Endothelial cell of umbilical vein (primary cell): ENCODE results near the gene TRAPPC13.
"Not testable (repeated sequence)": the region's sequence is repeated elsewhere in the genome, so short reads cannot be mapped to it uniquely, and the experiment has no call there.

ENCODE experiments used
- EZH2 ChIP-seq: IDR thresholded peaks from 2 replicates; pipeline ENCODE4 v1.6.1; 2012; ENCODE audit warnings: borderline replicate concordance, low read depth, mild to moderate bottlenecking, moderate library complexity, low read length, inconsistent platforms; ENCODE audit not compliant: severe bottlenecking
- GATA2 ChIP-seq: IDR thresholded peaks from 2 replicates; pipeline ENCODE4 v1.7.0; 2011; ENCODE audit warnings: low read depth, mild to moderate bottlenecking, moderate library complexity, mixed read lengths, low read length; ENCODE audit not compliant: insufficient read length, insufficient read depth
- JUN ChIP-seq: IDR thresholded peaks from 2 replicates; pipeline ENCODE4 v1.6.1; 2011; ENCODE audit warnings: borderline replicate concordance, low read depth; ENCODE audit not compliant: insufficient read length, insufficient read depth
- MAX ChIP-seq: IDR thresholded peaks from 2 replicates; pipeline ENCODE4 v1.6.1; 2011; ENCODE audit not compliant: insufficient read depth, insufficient read length
- MYC ChIP-seq: IDR thresholded peaks from one replicate; pipeline ENCODE4 v1.6.1; 2011; ENCODE audit warnings: mild to moderate bottlenecking, low read depth, low read length
- POLR2A ChIP-seq: IDR thresholded peaks from 2 replicates; pipeline ENCODE4 v1.6.1; 2012; ENCODE audit warnings: low read depth, mild to moderate bottlenecking, control low read depth, low read length
- POLR2AphosphoS5 ChIP-seq: IDR thresholded peaks from 2 replicates; pipeline ENCODE4 v1.6.1; 2012; ENCODE audit warnings: low read depth, mild to moderate bottlenecking, control low read depth, low read length, moderate library complexity; ENCODE audit not compliant: insufficient read depth
- TF ChIP-seq, protein P1 (sequence below), 2 donors: IDR thresholded peaks; 1 replicate in 1 of 2; 2 replicates in 1 of 2; pipeline ENCODE4 v1.5.1; 2011; ENCODE audit warnings: low read length in 2 of 2, mild to moderate bottlenecking in 2 of 2, moderate library complexity in 2 of 2, control low read depth in 1 of 2, inconsistent platforms in 1 of 2, low read depth in 1 of 2; ENCODE audit not compliant: insufficient read depth in 1 of 2; ENCODE audit errors: extremely low read depth in 1 of 2

DNA sequence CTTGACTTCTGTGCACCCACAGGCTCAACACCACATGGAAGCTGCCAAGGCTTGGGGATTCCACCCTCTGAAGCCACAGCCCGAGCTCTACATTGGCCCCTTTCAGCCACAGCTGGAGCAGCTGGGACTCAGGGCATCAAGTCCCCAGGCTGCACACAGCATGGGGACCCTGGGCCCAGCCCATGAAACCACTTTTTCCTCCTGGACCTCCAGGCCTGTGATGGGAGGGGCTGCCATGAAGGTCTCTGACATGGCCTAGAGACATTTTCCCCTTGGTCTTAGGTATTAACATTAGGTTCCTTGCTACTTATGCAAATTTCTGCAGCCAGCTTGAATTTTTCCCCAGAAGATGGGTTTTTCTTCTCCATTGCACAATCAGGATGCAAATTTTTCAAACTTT, 23.1 kb upstream of the TRAPPC13 start:
- TF ChIP-seq, protein P1, sequence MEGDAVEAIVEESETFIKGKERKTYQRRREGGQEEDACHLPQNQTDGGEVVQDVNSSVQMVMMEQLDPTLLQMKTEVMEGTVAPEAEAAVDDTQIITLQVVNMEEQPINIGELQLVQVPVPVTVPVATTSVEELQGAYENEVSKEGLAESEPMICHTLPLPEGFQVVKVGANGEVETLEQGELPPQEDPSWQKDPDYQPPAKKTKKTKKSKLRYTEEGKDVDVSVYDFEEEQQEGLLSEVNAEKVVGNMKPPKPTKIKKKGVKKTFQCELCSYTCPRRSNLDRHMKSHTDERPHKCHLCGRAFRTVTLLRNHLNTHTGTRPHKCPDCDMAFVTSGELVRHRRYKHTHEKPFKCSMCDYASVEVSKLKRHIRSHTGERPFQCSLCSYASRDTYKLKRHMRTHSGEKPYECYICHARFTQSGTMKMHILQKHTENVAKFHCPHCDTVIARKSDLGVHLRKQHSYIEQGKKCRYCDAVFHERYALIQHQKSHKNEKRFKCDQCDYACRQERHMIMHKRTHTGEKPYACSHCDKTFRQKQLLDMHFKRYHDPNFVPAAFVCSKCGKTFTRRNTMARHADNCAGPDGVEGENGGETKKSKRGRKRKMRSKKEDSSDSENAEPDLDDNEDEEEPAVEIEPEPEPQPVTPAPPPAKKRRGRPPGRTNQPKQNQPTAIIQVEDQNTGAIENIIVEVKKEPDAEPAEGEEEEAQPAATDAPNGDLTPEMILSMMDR (IDR thresholded peaks at IDR 0.05; ENCODE audit: extremely low read depth in 1 of 2, insufficient read depth in 1 of 2, low read depth in 1 of 2, low read length in 2 of 2), result not testable (repeated sequence)
- TF ChIP-seq POLR2AphosphoS5, EZH2, POLR2A, GATA2, JUN, MAX, MYC: not testable (repeated sequence)
